Left ventricle myocardium inferior (tissue), 1 donor: ENCODE data around the gene PEX14. TPM values are rescaled to one million over a fixed set of nuclear protein-coding genes. Genes with fewer than 3 reads are reported as not detected.

Experiments
- DNase-seq: peaks from one replicate; pipeline ENCODE4 v3.0.0-alpha.2; 2020
- H3K27ac ChIP-seq: fragments of 200-600 bp; replicated peaks from 2 replicates; pipeline ENCODE4 v1.8.0; 2021
- H3K27me3 ChIP-seq: fragments of 200-600 bp; 2 replicates; pipeline ENCODE4 v1.8.0; 2021; ENCODE audit warnings: low read depth
- H3K36me3 ChIP-seq: fragments of 200-600 bp; 2 replicates; pipeline ENCODE4 v1.8.0; 2021
- H3K4me1 ChIP-seq: fragments of 200-600 bp; 2 replicates; pipeline ENCODE4 v1.8.0; 2021
- H3K4me3 ChIP-seq: fragments of 200-600 bp; 2 replicates; pipeline ENCODE4 v1.8.0; 2021; ENCODE audit warnings: mild to moderate bottlenecking, moderate library complexity
- H3K9me3 ChIP-seq: fragments of 200-600 bp; replicated peaks from 2 replicates; pipeline ENCODE4 v1.8.0; 2021
- CTCF ChIP-seq: fragments of 200-600 bp; IDR thresholded peaks from 2 replicates; pipeline ENCODE4 v1.8.0; 2021; ENCODE audit warnings: antibody characterized with exemption, mild to moderate bottlenecking, borderline replicate concordance
- intact Hi-C: fragments of 100-400 bp; cut with micrococcal nuclease; formaldehyde crosslinking; loops from one replicate; pipeline ENCODE4 v1.11.0; 2022
- total RNA-seq: library from RNA; stranded (reverse); fragmentation: NEBNext Ultra II Directional; extraction: Animal tissue kit (Norgen Biotek cat#: 25700); gene quantifications from one replicate; pipeline ENCODE4 v1.2.1, GENCODE V29; 2021
- donor health status: DM: no; HTN: yes; CAD: no; lungs with severe emphysema.

The PEX14 gene
- total RNA-seq, 1 donor from 2014 or later = 20.8 TPM

DNA sequence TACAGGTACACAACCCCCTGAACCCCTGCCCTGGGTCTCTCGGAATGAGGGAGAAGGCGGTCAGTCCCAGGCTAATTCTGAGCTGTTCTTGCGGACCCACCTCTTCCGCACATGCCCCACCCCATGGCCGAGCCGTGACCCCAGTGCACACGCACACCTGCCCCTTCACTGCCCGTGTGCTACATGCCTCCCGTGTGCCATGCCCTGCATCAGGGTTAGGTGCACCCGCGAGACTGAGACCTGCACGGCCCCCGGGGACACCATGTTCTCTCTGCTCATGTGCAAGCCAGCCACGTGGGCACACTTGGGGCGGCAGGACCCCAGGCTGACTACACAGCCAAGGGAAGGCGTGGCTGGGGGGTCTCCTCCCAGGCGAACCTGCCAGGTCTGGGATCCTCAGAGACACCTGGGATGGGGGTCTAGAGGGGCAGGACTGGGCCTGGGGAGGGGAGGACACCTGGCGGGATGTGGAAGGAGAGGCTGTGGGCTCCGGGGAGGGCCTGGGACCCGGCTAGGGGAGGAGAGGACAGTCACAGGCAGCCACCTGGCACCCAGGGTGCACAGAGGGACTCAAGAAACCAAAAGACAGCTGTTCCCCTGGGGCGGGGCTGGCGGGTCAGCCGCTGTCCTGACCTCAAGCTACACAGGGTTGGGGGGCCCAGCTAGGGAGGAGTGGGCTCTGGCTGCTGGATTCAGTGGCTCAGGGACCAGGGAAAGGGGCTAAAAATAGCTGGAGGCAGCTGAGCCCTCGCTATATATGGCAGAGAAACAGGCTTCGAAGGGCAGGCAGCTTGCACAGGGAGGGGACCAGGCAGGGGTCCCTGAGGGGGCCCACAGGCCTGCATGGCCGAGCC is 188.3 kb downstream of the PEX14 start:
- DNase-seq = no peak
- intact Hi-C loops = no loop called here
- TF ChIP-seq CTCF = no peak
- Histone ChIP-seq H3K27ac (peak overlapping the region; percentile 92), H3K4me1 (peaks cover 56% of the 10 kb centered on the region), H3K4me3 (peak overlapping the region; percentile 30), H3K27me3 (no peaks in the 10 kb centered on the region), H3K36me3 (peaks cover 32% of the 10 kb centered on the region), H3K9me3 (no peaks in the 10 kb centered on the region)

- Histone ChIP-seq H3K27me3 (no peaks in the 10 kb centered on the region), H3K4me3 (peak overlapping the region; percentile 30), H3K36me3 (peaks cover 25% of the 10 kb centered on the region), H3K27ac (peak overlapping the region; percentile 92), H3K9me3 (no peaks in the 10 kb centered on the region), H3K4me1 (peaks cover 62% of the 10 kb centered on the region)
- DNase-seq = peak; percentile 61
- intact Hi-C loops = no loop called here
- no peak for TF ChIP-seq CTCF
Observed at GRCh38 chr1:10663678-10664035, 188.9 kb downstream of the PEX14 start.

DNA sequence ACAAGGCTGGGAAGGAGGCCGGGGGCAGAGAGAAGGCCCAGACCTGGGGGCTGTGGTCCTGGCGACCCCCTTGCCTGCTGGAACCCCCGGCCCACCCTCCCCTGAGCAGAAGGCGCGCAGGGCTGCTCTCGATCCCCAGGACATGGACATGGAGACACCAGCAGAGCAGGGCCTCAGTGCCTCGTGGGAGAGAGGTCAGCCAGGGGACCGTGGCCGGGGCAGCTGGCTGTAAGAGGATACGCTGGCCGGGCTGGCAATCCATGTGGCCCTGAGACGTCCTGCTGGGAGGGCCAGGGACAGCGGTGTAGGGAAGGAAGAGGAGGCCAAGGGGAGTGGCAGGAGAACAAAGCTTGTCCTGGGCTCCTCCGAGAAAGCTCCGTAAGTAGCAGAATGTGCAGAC is 189.5 kb downstream of the PEX14 start:
- peaks cover 68% of the 10 kb centered on the region for H3K4me1 ChIP-seq
- intact Hi-C loops = no loop called here
- peak; percentile 61 for DNase-seq
- H3K9me3 ChIP-seq = no peaks in the 10 kb centered on the region
- TF ChIP-seq CTCF = no peak
- peak overlapping the region; percentile 92 for H3K27ac ChIP-seq
- peaks cover 20% of the 10 kb centered on the region for H3K36me3 ChIP-seq
- H3K4me3 ChIP-seq = no peak overlapping the region
- no peaks in the 10 kb centered on the region for H3K27me3 ChIP-seq

DNA sequence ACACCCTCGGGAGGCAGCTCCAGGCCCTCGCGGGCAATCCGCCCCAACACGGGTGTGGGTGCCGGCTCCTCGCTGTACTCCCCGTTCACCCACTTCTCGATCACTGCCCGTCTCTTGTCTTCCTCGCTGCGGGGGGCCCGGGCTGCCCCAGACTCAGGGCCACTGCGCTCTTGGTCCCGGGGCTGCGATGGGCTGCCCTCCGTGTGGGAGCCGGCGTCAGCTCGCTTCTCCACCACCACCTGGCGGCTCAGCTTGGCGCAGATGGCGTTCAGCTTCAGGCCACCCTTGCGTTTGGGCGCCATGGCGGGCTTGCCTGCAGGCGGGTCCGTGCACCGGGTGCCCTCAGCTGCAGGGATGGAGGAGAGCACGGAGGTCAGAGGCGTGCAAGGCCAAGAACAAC is 190.5 kb downstream of the PEX14 start:
- Histone ChIP-seq H3K36me3 (peaks cover 10% of the 10 kb centered on the region), H3K27ac (peak overlapping the region; percentile 92), H3K9me3 (no peaks in the 10 kb centered on the region), H3K4me1 (peaks cover 78% of the 10 kb centered on the region), H3K27me3 (no peaks in the 10 kb centered on the region), H3K4me3 (no peak overlapping the region)
- no peak for TF ChIP-seq CTCF
- no peak for DNase-seq
- intact Hi-C loops = no loop called here

DNA sequence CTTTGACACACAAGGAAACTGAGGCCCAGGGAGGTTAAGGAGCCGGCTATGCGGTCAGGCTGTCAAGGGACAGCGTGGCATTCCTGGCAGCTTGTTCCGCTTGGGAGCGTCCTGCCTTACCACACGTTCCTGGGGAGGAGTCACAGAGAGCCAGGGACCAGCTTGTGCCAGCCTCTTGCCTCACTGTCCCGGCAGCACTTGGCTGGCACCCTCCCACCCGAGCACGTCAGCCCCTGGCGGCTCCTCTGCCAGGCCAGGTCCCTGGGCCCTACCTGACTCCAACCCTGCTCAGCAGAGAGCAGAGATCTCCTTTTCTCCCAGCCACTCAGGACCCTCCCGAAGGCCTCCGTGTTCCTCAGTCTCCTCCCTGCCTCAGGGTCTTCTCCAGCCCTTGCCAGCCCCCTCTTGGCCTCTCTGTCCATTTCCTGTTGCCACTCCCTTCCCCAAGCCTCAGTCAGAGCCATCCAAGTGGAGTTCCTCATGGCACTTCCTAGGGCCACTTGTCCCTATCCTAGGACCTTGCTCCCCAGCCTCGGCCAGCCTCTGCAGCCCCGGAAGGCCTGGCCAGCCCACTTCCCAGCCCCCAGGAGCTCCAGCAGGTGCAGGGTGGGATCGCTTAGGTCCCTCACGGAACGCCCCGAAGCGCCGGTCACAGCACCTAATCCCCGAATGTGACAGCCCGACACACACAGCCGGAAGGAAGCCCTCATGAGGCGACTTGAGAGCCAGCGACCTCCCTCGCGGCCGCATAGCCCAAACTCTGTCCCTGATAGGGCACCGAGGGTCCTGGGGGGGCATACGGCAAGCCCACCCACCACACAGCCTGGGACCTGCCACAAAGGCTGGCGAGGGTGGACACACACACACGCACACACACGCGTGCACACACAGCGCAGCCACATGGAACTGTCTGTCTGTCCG is 191.4 kb downstream of the PEX14 start:
- Histone ChIP-seq H3K27ac (peak overlapping the region; percentile 92), H3K36me3 (peaks cover 7% of the 10 kb centered on the region), H3K9me3 (no peaks in the 10 kb centered on the region), H3K4me3 (no peak overlapping the region), H3K27me3 (no peaks in the 10 kb centered on the region), H3K4me1 (peaks cover 88% of the 10 kb centered on the region)
- TF ChIP-seq CTCF = peak; percentile 20
- peak; percentile 83 for DNase-seq
- intact Hi-C loops = no loop called here
